ENCODE measurements around the gene ARHGEF9. TPM values are rescaled to one million over a fixed set of nuclear protein-coding genes. Genes with fewer than 3 reads are reported as not detected.

Gene ARHGEF9
- total and polyA plus RNA-seq, 5 donors: 60.6 to 126 (median 84.1) TPM

DNA sequence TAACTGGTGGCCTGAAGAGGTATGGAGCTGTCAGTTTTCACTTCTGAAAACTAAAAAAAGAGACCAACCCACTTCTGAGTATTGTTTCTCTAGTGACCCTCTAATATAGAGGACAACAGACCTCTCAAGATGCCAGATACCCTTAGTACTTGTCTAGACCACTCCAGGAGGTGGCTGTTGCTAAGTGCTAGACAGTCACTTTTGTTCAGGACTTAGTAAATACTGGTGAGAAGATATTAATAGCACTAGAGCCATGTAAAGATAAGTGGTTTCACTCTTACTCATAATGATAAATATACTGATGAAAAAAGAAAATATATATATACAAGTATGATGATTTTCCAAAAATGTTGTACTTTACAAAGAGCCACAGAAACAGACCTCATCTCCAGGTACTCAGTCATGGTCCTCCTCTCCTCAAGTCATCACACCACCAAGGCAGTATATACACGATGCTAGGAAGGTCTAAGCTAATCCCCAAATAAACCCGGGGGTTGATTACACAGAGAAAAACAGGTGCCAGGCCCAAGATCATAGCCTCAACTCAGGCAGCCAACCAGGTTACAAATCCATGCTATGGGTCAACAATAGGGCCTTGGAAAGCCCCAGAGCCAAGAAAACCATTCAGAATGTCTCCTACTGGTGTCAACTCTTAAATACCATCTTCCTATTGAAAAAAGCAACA, 66.9 kb downstream of the ARHGEF9 start:
- H3K27me3 ChIP-seq (ENCODE audit: control insufficient read depth, insufficient read depth): no peaks in the 10 kb centered on the region
- peaks cover 7% of the 10 kb centered on the region for H3K4me1 ChIP-seq (ENCODE audit: control insufficient read depth, insufficient read depth, low read length)
- ATAC-seq: peak in 1 of 2 donors; percentile 51
- DNase-seq: no peak
- no peaks in the 10 kb centered on the region for H3K9me3 ChIP-seq (ENCODE audit: control insufficient read depth, low read length)
- WGBS: 59% methylated on average over 2 of the region's 2 CpGs
- H3K4me3 ChIP-seq (ENCODE audit: low read length): no peak overlapping the region
- intact Hi-C loops (cut with DNase I): no loop called here
- H3K27ac ChIP-seq (ENCODE audit: low read length): no peak overlapping the region

DNA sequence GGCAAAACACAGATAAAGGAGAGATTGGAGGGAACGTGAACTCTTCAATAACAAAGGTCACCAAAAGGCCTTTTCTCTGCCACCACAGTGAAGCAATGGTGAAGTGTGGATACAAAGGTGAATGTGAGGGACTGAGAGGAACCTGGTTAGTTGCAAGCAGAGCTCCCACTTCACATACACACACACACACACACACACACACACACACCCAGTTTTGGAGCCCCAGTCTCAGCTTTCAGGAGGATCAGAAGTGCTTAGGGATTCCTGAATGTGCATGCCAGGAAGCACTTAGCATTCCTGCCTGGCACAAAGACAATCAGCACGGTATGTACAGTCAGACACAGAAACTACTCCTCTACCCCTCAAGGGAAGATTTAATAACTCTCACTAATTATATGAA, 71.5 kb downstream of the ARHGEF9 start:
- Histone ChIP-seq H3K4me1 (ENCODE audit: control insufficient read depth, insufficient read depth, low read length) (no peaks in the 10 kb centered on the region), H3K27me3 (ENCODE audit: control insufficient read depth, insufficient read depth) (no peaks in the 10 kb centered on the region), H3K9me3 (ENCODE audit: control insufficient read depth, low read length) (no peaks in the 10 kb centered on the region), H3K27ac (ENCODE audit: low read length) (peak overlapping the region; percentile 78), H3K4me3 (ENCODE audit: low read length) (no peak overlapping the region)
- intact Hi-C loops (cut with DNase I): no loop called here
- DNase-seq (peak; percentile 14 to 53 (median 40)), ATAC-seq (peak; percentile 76 to 87)
- 29% methylated on average over 2 of the region's 2 CpGs for WGBS

- Histone ChIP-seq H3K9me3 (ENCODE audit: control insufficient read depth, low read length) (no peaks in the 10 kb centered on the region), H3K4me1 (ENCODE audit: control insufficient read depth, insufficient read depth, low read length) (no peaks in the 10 kb centered on the region), H3K27ac (ENCODE audit: low read length) (no peak overlapping the region), H3K4me3 (ENCODE audit: low read length) (no peak overlapping the region), H3K27me3 (ENCODE audit: control insufficient read depth, insufficient read depth) (no peaks in the 10 kb centered on the region)
- DNase-seq: no peak
- intact Hi-C loops (cut with DNase I): no loop called here
- 29% methylated on average over 2 of the region's 2 CpGs for WGBS
- ATAC-seq: no peak
Observed at GRCh38 chrX:63708801-63709200, 76.2 kb downstream of the ARHGEF9 start.

DNA sequence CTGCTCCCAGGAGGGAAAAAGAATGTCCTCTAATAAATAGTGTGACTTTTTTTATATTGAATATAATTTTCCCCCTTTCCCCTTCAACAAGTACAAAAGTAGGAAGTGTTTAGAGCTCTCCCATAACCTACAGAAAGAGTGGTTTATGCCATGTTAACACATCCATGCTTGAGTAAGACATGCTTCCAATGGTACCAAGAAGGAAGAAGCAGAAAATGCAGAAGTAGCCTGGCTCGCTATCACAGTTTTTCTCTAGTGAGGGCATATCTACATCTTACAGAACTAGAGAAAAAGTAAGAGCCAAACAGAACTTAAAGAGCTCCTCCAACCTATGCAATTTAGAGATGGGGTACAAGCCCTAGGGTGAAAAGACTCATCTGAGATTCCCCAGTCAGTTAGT, 82.5 kb downstream of the ARHGEF9 start:
- ATAC-seq (no peak), DNase-seq (no peak)
- no peak overlapping the region for H3K4me3 ChIP-seq (ENCODE audit: low read length)
- no peaks in the 10 kb centered on the region for H3K4me1 ChIP-seq (ENCODE audit: control insufficient read depth, insufficient read depth, low read length)
- 97% methylated on average over 1 of the region's 1 CpG for WGBS
- H3K9me3 ChIP-seq (ENCODE audit: control insufficient read depth, low read length): no peaks in the 10 kb centered on the region
- H3K27me3 ChIP-seq (ENCODE audit: control insufficient read depth, insufficient read depth): no peaks in the 10 kb centered on the region
- intact Hi-C loops (cut with DNase I): no loop called here
- H3K27ac ChIP-seq (ENCODE audit: low read length): no peak overlapping the region

DNA sequence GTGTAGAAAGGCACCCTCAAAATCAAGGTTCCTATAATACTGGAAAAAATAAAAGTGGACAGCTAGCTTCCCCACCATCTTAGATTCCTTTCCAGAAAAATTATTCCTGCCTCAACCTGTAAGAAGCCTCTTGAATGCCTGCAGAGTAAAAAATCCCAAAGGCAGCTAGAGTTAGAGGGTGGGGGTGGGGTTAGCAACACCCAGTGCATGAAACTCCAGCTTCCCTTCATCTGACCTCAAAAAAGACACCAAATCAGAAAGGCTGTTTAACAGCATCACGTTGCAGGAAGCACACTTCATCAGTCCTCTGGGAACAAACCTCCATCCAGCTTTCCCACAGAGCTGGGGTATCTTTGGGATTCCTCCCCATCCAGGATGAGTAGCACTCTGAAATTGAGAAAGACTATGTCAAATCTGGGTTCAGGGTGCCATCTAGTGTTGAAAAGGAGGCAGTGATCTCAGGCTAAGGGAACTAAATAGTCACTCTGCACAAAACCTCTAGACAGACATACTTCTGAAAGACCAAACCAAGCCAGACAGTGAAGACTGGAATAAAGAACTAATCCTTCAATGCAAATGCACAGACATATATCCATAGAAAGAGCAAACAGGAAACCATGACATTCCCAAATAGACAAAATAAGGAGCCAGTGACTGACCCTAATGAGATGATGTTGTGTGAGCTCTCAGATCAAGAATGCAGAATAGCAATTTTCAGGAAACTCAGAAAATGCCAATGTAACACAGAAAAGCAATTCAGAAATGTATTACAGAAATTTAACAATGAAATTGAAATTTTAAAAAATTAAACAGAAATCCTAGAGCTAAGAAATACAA, 97.9 kb downstream of the ARHGEF9 start:
- H3K4me1 ChIP-seq (ENCODE audit: control insufficient read depth, insufficient read depth, low read length): no peaks in the 10 kb centered on the region
- DNase-seq (no peak), ATAC-seq (peak; percentile 38 to 49)
- H3K27ac ChIP-seq (ENCODE audit: low read length): no peak overlapping the region
- no peaks in the 10 kb centered on the region for H3K9me3 ChIP-seq (ENCODE audit: control insufficient read depth, low read length)
- no peaks in the 10 kb centered on the region for H3K27me3 ChIP-seq (ENCODE audit: control insufficient read depth, insufficient read depth)
- WGBS: 13% methylated on average over 1 of the region's 1 CpG
- no peak overlapping the region for H3K4me3 ChIP-seq (ENCODE audit: low read length)
- intact Hi-C loops (cut with DNase I): loop anchor here in 1 of 4 donors (10.0 kb wide), 1 partner anchor 58 kb away; no protein-coding TSS in a partner anchor

GRCh38 chrX:63680423-63680822, 104.6 kb downstream of the ARHGEF9 start:
- no peaks in the 10 kb centered on the region for H3K9me3 ChIP-seq (ENCODE audit: control insufficient read depth, low read length)
- no peak overlapping the region for H3K27ac ChIP-seq (ENCODE audit: low read length)
- 78% methylated on average over 3 of the region's 3 CpGs for WGBS
- ATAC-seq (no peak), DNase-seq (no peak)
- H3K4me1 ChIP-seq (ENCODE audit: control insufficient read depth, insufficient read depth, low read length): no peaks in the 10 kb centered on the region
- H3K27me3 ChIP-seq (ENCODE audit: control insufficient read depth, insufficient read depth): no peaks in the 10 kb centered on the region
- intact Hi-C loops (cut with DNase I): loop anchor here in 1 of 4 donors (10.0 kb wide), 1 partner anchor 64 kb away; no protein-coding TSS in a partner anchor
- no peak overlapping the region for H3K4me3 ChIP-seq (ENCODE audit: low read length)

DNA sequence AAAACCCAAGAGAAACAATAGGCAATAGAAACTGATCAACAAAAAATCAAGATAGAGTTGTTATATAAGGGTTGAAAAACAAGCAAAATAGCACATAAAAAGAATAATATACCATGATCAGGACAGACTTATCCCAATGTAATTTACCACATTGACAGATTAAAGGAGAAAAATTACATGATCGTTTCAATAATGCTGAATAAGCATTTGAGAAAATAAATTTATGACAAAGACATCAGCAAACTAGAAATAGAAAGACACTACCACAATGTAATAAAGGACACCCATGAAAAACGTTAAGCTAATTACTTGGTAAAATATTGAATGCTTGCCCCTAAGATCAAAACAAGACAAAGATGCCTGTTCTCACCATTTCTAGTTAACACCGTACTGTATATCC, 105.6 kb downstream of the ARHGEF9 start:
- no peaks in the 10 kb centered on the region for H3K9me3 ChIP-seq (ENCODE audit: control insufficient read depth, low read length)
- H3K4me1 ChIP-seq (ENCODE audit: control insufficient read depth, insufficient read depth, low read length): no peaks in the 10 kb centered on the region
- intact Hi-C loops (cut with DNase I): no loop called here
- no peak overlapping the region for H3K4me3 ChIP-seq (ENCODE audit: low read length)
- no peak for DNase-seq
- 94% methylated on average over 3 of the region's 3 CpGs for WGBS
- H3K27ac ChIP-seq (ENCODE audit: low read length): no peak overlapping the region
- ATAC-seq: no peak
- H3K27me3 ChIP-seq (ENCODE audit: control insufficient read depth, insufficient read depth): no peaks in the 10 kb centered on the region

GRCh38 chrX:63675716-63676115, 109.3 kb downstream of the ARHGEF9 start:
- 82% methylated on average over 2 of the region's 2 CpGs for WGBS
- ATAC-seq: no peak

DNA sequence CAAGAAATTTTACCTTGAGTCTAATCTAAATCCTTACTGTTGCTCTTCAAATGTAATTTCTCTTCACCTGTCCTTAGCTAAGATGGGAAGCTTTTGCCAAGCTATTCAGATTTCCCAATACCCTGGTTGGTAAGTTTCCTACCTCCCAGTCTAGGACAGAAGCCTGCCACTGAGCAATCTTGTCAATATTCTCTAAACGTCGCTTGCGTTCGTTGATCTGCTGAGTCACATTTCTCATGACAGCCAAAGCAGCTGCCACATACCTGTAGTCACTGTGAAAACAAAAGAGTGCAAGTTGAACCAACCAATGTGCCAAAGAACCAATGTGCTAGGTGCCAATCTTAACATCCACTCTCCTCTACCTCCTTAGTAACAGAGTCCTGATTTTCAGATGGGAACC, 111.1 kb downstream of the ARHGEF9 start:
- no peak for ATAC-seq
- WGBS: 84% methylated on average over 4 of the region's 4 CpGs
- Histone ChIP-seq H3K9me3 (ENCODE audit: control insufficient read depth, low read length) (no peaks in the 10 kb centered on the region), H3K27me3 (ENCODE audit: control insufficient read depth, insufficient read depth) (no peaks in the 10 kb centered on the region), H3K4me1 (ENCODE audit: control insufficient read depth, insufficient read depth, low read length) (no peaks in the 10 kb centered on the region), H3K27ac (ENCODE audit: low read length) (no peak overlapping the region), H3K4me3 (ENCODE audit: low read length) (no peak overlapping the region)
- intact Hi-C loops (cut with DNase I): no loop called here
- DNase-seq: no peak

More at GRCh38 chrX:63675716-63676115, 109.3 kb downstream of the ARHGEF9 start:
- H3K9me3 ChIP-seq (ENCODE audit: control insufficient read depth, low read length): no peaks in the 10 kb centered on the region
- no peaks in the 10 kb centered on the region for H3K27me3 ChIP-seq (ENCODE audit: control insufficient read depth, insufficient read depth)
- no peak overlapping the region for H3K27ac ChIP-seq (ENCODE audit: low read length)
- DNase-seq: no peak
- intact Hi-C loops (cut with DNase I): no loop called here
- H3K4me3 ChIP-seq (ENCODE audit: low read length): no peak overlapping the region
- H3K4me1 ChIP-seq (ENCODE audit: control insufficient read depth, insufficient read depth, low read length): no peaks in the 10 kb centered on the region

DNA sequence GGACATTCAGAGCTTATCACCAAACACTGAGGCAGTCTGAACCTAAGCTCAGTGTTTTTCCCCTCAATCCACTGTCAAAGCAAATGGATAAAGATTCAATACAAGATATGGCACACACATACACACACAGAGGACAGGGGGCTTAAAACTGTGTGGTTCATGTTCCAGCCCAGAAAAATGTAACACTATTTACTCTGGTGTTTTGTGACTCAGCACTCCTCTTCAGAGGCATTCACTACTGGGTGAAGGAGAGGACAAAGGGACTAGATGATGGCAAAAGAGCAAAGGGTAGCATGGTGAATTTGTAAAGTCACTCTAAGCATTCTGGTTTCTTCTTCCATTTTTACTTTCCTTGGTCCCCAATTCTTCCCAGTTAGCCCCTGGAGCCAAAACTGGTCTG, 120.3 kb downstream of the ARHGEF9 start:
- no peak for DNase-seq
- ATAC-seq: no peak
- Histone ChIP-seq H3K4me1 (ENCODE audit: control insufficient read depth, insufficient read depth, low read length) (no peaks in the 10 kb centered on the region), H3K9me3 (ENCODE audit: control insufficient read depth, low read length) (no peaks in the 10 kb centered on the region), H3K4me3 (ENCODE audit: low read length) (no peak overlapping the region), H3K27ac (ENCODE audit: low read length) (no peak overlapping the region), H3K27me3 (ENCODE audit: control insufficient read depth, insufficient read depth) (no peaks in the 10 kb centered on the region)
- intact Hi-C loops (cut with DNase I): no loop called here

- Histone ChIP-seq H3K9me3 (ENCODE audit: control insufficient read depth, low read length) (no peaks in the 10 kb centered on the region), H3K27me3 (ENCODE audit: control insufficient read depth, insufficient read depth) (no peaks in the 10 kb centered on the region), H3K4me1 (ENCODE audit: control insufficient read depth, insufficient read depth, low read length) (no peaks in the 10 kb centered on the region), H3K4me3 (ENCODE audit: low read length) (no peak overlapping the region), H3K27ac (ENCODE audit: low read length) (no peak overlapping the region)
- intact Hi-C loops (cut with DNase I): no loop called here
- ATAC-seq: no peak
- 44% methylated on average over 1 of the region's 1 CpG for WGBS
- DNase-seq: no peak
Observed at GRCh38 chrX:63664083-63664482, 120.9 kb downstream of the ARHGEF9 start.
